Thyroid gland (tissue), 4 donors: Measurements from ENCODE around the gene DHRS11. TPM values are rescaled to one million over a fixed set of nuclear protein-coding genes. Genes with fewer than 3 reads are reported as not detected.

Experiments
- DNase-seq, 2 donors: peaks; one replicate each; pipeline ENCODE4 v3.0.0-alpha.2; 2019
- H3K27ac ChIP-seq, 3 donors: fragments of 200-600 bp; sonication (generic); 1 replicate in 2 of 3; 2 replicates in 1 of 3; pipeline ENCODE4 v1.5.1; 2016 to 2019; ENCODE audit warnings: mild to moderate bottlenecking in 1 of 3, moderate library complexity in 1 of 3
- H3K27me3 ChIP-seq: fragments of 200-600 bp; sonication (generic); one replicate; pipeline ENCODE4 v1.5.1; 2019
- H3K36me3 ChIP-seq, 2 donors: fragments of 200-600 bp; sonication (generic); one replicate each; pipeline ENCODE4 v1.5.1; 2016 to 2019
- H3K4me1 ChIP-seq, 2 donors: fragments of 200-600 bp; sonication (generic); one replicate each; pipeline ENCODE4 v1.5.1; 2017 to 2019
- H3K4me3 ChIP-seq, 3 donors: fragments of 200-600 bp; sonication (generic); replicated peaks in 1 of 3; 1 replicate in 2 of 3; 2 replicates in 1 of 3; pipeline ENCODE4 v1.5.1; 2016; ENCODE audit warnings: mild to moderate bottlenecking in 1 of 3
- H3K9me3 ChIP-seq: fragments of 200-600 bp; sonication (generic); one replicate; pipeline ENCODE4 v1.5.1; 2017
- CTCF ChIP-seq, 6 experiments: fragments of 200-600 bp in 3 of 6; fragments of 450-650 bp in 3 of 6; sonication (generic) in 3 of 6; IDR thresholded peaks; one replicate each; pipeline ENCODE4 v1.5.1; 2016 to 2019; ENCODE audit warnings: antibody characterized with exemption in 6 of 6, mild to moderate bottlenecking in 2 of 6, inconsistent platforms in 1 of 6, moderate library complexity in 1 of 6
- POLR2A ChIP-seq, 2 donors: fragments of 450-650 bp; IDR thresholded peaks; one replicate each; pipeline ENCODE4 v1.6.1; 2017; ENCODE audit warnings: antibody characterized with exemption in 2 of 2, mild to moderate bottlenecking in 2 of 2, moderate library complexity in 1 of 2
- WGBS, 2 donors: methylation state at CpG; one replicate each; pipeline ENCODE4 v1.1.5; 2017; 5-methylcytosine and 5-hydroxymethylcytosine counted together
- intact Hi-C: fragments of 100-400 bp; cut with DNase I; formaldehyde crosslinking; loops from one replicate; pipeline ENCODE4 v1.15.1; 2023
- total RNA-seq, 4 donors: library from RNA; depleted of rRNA; stranded (reverse); fragments of >200 nt; gene quantifications; one replicate each; pipeline ENCODE4 v1.2.3, GENCODE V29; 2016

The DHRS11 gene
- total RNA-seq, 4 donors from 2014 or later: 12.3 to 28.4 (median 21.4) TPM

GRCh38 chr17:36594626-36595401 is 3.1 kb downstream of the DHRS11 start:
- Histone ChIP-seq H3K36me3 (peaks cover 0 to 1% of the 10 kb centered on the region in 2 donors), H3K27ac (no peak overlapping the region), H3K4me1 (peaks cover 12 to 14% of the 10 kb centered on the region in 2 donors), H3K4me3 (no peak overlapping the region), H3K27me3 (no peaks in the 10 kb centered on the region), H3K9me3 (no peaks in the 10 kb centered on the region)
- no peak for DNase-seq
- 72 to 81% methylated on average over 12 to 13 of the region's 13 CpGs for WGBS, 2 donors
- intact Hi-C loops: loop anchor here (5.0 kb wide), 1 partner anchor 53 kb away; the partner anchor contains the start of gene GGNBP2
- no peak for TF ChIP-seq POLR2A (IDR thresholded peaks at IDR 0.05)
- TF ChIP-seq CTCF (IDR thresholded peaks at IDR 0.05): no peak

GRCh38 chr17:36597226-36597625 is 5.5 kb downstream of the DHRS11 start:
- Histone ChIP-seq H3K4me1 (peaks cover 17 to 23% of the 10 kb centered on the region in 2 donors), H3K4me3 (no peak overlapping the region), H3K27me3 (no peaks in the 10 kb centered on the region), H3K9me3 (no peaks in the 10 kb centered on the region), H3K36me3 (no peaks in the 10 kb centered on the region), H3K27ac (no peak overlapping the region)
- no peak for TF ChIP-seq CTCF (IDR thresholded peaks at IDR 0.05)
- no peak for TF ChIP-seq POLR2A (IDR thresholded peaks at IDR 0.05)
- no peak for DNase-seq
- 81 to 93% methylated on average over 6 of the region's 6 CpGs for WGBS, 2 donors
- intact Hi-C loops: no loop called here

GRCh38 chr17:36597866-36598777 is 6.4 kb downstream of the DHRS11 start:
- no peak overlapping the region for H3K27ac ChIP-seq
- intact Hi-C loops: no loop called here

GRCh38 chr17:36598951-36599401 is 7.3 kb downstream of the DHRS11 start:
- TF ChIP-seq CTCF (IDR thresholded peaks at IDR 0.05) (no peak), POLR2A (IDR thresholded peaks at IDR 0.05) (no peak)
- H3K9me3 ChIP-seq: no peaks in the 10 kb centered on the region
- no peaks in the 10 kb centered on the region for H3K27me3 ChIP-seq
- intact Hi-C loops: no loop called here
- H3K27ac ChIP-seq: no peak overlapping the region
- 94 to 96% methylated on average over 8 to 13 of the region's 13 CpGs for WGBS, 2 donors
- no peak overlapping the region for H3K4me3 ChIP-seq
- DNase-seq: no peak
- peaks cover 18% of the 10 kb centered on the region in 2 donors for H3K4me1 ChIP-seq
- no peaks in the 10 kb centered on the region for H3K36me3 ChIP-seq

More at GRCh38 chr17:36597866-36598777, 6.4 kb downstream of the DHRS11 start:
- Histone ChIP-seq H3K4me1 (peaks cover 18 to 22% of the 10 kb centered on the region in 2 donors), H3K4me3 (no peak overlapping the region), H3K36me3 (no peaks in the 10 kb centered on the region), H3K27me3 (no peaks in the 10 kb centered on the region), H3K9me3 (no peaks in the 10 kb centered on the region)
- no peak for DNase-seq
- TF ChIP-seq POLR2A (IDR thresholded peaks at IDR 0.05) (no peak), CTCF (IDR thresholded peaks at IDR 0.05) (no peak)
- WGBS, 2 donors: 91 to 96% methylated on average over 10 to 11 of the region's 11 CpGs
